PFSK-1 (cell line): ENCODE data around the gene PRDM1.

Source experiments
- FOXP2 ChIP-seq: optimal IDR thresholded peaks from 2 replicates; pipeline ENCODE3; 2011; ENCODE audit warnings: borderline replicate concordance, control low read depth, inconsistent platforms; ENCODE audit not compliant: insufficient read depth; ENCODE audit errors: extremely low read length, extremely low read depth
- POLR2AphosphoS5 ChIP-seq: IDR thresholded peaks from 2 replicates; pipeline ENCODE4 v1.6.1; 2012; ENCODE audit warnings: low read depth, mild to moderate bottlenecking, control low read depth, low read length, moderate library complexity
- REST ChIP-seq, 2 experiments: IDR thresholded peaks; 2 replicates each; pipeline versions ENCODE4 v1.6.1 to v1.8.0; 2011 to 2012; ENCODE audit warnings: low read depth in 2 of 2, low read length in 2 of 2, control low read depth in 1 of 2, inconsistent platforms in 1 of 2, mild to moderate bottlenecking in 1 of 2, moderate library complexity in 1 of 2; ENCODE audit not compliant: insufficient read depth in 1 of 2
- SIN3A ChIP-seq: IDR thresholded peaks from 2 replicates; pipeline ENCODE4 v1.6.1; 2012; ENCODE audit warnings: mild to moderate bottlenecking, low read length, moderate library complexity, borderline replicate concordance; ENCODE audit not compliant: insufficient read depth
- TAF1 ChIP-seq: IDR thresholded peaks from 2 replicates; pipeline ENCODE4 v1.6.1; 2012; ENCODE audit warnings: low read length, control low read depth, borderline replicate concordance; ENCODE audit not compliant: insufficient read depth

The PRDM1 gene

GRCh38 chr6:106074146-106074545, 12.0 kb upstream of the PRDM1 start:
- TF ChIP-seq REST (IDR thresholded peaks at IDR 0.05; ENCODE audit: insufficient read depth in 1 of 2, low read depth in 2 of 2, low read length in 2 of 2), result no peak
- TF ChIP-seq SIN3A, result no peak
- no peak for TF ChIP-seq POLR2AphosphoS5
- no peak for TF ChIP-seq FOXP2
- TF ChIP-seq TAF1, result no peak

GRCh38 chr6:106076139-106076538, 10.0 kb upstream of the PRDM1 start:
- TF ChIP-seq POLR2AphosphoS5 (no peak), FOXP2 (no peak), SIN3A (no peak), TAF1 (no peak), REST (IDR thresholded peaks at IDR 0.05; ENCODE audit: insufficient read depth in 1 of 2, low read depth in 2 of 2, low read length in 2 of 2) (no peak)

GRCh38 chr6:106077170-106077569, 9.0 kb upstream of the PRDM1 start:
- TF ChIP-seq FOXP2, result no peak
- no peak for TF ChIP-seq TAF1
- TF ChIP-seq REST (IDR thresholded peaks at IDR 0.05; ENCODE audit: insufficient read depth in 1 of 2, low read depth in 2 of 2, low read length in 2 of 2), result no peak
- no peak for TF ChIP-seq SIN3A

- TF ChIP-seq TAF1 (no peak), REST (IDR thresholded peaks at IDR 0.05; ENCODE audit: insufficient read depth in 1 of 2, low read depth in 2 of 2, low read length in 2 of 2) (no peak), POLR2AphosphoS5 (no peak), SIN3A (no peak), FOXP2 (no peak)
Measured at GRCh38 chr6:106077881-106078280, 8.3 kb upstream of the PRDM1 start.

GRCh38 chr6:106079961-106080762, 6.0 kb upstream of the PRDM1 start:
- TF ChIP-seq FOXP2 (no peak), POLR2AphosphoS5 (no peak), TAF1 (no peak), REST (IDR thresholded peaks at IDR 0.05; ENCODE audit: insufficient read depth in 1 of 2, low read depth in 2 of 2, low read length in 2 of 2) (no peak), SIN3A (no peak)
